ENCODE results near the gene SLC1A2. TPM values are rescaled to one million over a fixed set of nuclear protein-coding genes. Genes with fewer than 3 reads are reported as not detected.

Gene SLC1A2
- total RNA-seq, 1 experiment from 2014 or later: 0.25 TPM

DNA sequence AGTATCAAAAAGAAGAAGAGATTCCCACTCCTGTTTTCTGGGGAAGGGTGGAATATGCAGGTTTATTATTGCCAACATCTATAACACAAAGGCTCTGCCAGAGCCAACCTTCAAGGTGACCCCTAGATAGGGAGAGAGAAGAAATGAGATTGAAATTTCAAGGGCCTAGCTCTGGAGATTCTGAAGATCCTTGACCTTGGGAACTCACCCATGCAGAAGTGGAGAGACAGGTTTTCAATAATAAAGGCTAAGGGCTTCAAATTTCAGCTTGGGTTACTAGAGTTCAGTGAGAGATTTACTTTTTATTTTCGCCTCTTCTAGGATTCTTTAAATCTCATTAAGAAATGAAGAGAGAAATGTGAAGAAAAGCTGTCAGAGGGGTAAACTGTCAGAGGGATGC, 182.0 kb downstream of the SLC1A2 start (continued):
- TF ChIP-seq, protein P1, sequence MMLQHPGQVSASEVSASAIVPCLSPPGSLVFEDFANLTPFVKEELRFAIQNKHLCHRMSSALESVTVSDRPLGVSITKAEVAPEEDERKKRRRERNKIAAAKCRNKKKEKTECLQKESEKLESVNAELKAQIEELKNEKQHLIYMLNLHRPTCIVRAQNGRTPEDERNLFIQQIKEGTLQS (IDR thresholded peaks at IDR 0.05): no peak
- TF ChIP-seq, protein P2, sequence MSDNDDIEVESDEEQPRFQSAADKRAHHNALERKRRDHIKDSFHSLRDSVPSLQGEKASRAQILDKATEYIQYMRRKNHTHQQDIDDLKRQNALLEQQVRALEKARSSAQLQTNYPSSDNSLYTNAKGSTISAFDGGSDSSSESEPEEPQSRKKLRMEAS (IDR thresholded peaks at IDR 0.05): no peak
- no peak for TF ChIP-seq ZNF274 (IDR thresholded peaks at IDR 0.05; ENCODE audit: low read depth, low read length)
- no peak for TF ChIP-seq ZFX (IDR thresholded peaks at IDR 0.05)
- TF ChIP-seq, protein P3, sequence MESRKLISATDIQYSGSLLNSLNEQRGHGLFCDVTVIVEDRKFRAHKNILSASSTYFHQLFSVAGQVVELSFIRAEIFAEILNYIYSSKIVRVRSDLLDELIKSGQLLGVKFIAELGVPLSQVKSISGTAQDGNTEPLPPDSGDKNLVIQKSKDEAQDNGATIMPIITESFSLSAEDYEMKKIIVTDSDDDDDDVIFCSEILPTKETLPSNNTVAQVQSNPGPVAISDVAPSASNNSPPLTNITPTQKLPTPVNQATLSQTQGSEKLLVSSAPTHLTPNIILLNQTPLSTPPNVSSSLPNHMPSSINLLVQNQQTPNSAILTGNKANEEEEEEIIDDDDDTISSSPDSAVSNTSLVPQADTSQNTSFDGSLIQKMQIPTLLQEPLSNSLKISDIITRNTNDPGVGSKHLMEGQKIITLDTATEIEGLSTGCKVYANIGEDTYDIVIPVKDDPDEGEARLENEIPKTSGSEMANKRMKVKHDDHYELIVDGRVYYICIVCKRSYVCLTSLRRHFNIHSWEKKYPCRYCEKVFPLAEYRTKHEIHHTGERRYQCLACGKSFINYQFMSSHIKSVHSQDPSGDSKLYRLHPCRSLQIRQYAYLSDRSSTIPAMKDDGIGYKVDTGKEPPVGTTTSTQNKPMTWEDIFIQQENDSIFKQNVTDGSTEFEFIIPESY (IDR thresholded peaks at IDR 0.05; ENCODE audit: extremely low read depth, insufficient replicate concordance, low read length): no peak
- TF ChIP-seq ELF1 (IDR thresholded peaks at IDR 0.05; ENCODE audit: borderline replicate concordance, low read depth): no peak

GRCh38 chr11:35236667-35237003, 182.7 kb downstream of the SLC1A2 start:
- no peak overlapping the region for H2AFZ ChIP-seq (ENCODE audit: low read depth, low read length, poor library complexity, severe bottlenecking)
- H3K4me2 ChIP-seq (ENCODE audit: low read length): peak overlapping the region; percentile 38; the same call in 1 of the 2 replicates
- H3K4me1 ChIP-seq (ENCODE audit: control insufficient read depth in 1 of 2, insufficient read depth in 2 of 2, low read length in 2 of 2): peaks cover 26 to 39% of the 10 kb centered on the region in 2 experiments
- H3K79me2 ChIP-seq (ENCODE audit: insufficient read depth, low read length): no peaks in the 10 kb centered on the region
- no peak overlapping the region for H3K4me3 ChIP-seq (replicated peaks in 1 of 2; ENCODE audit: low read depth in 1 of 2, low read length in 2 of 2)
- H3K27ac ChIP-seq (ENCODE audit: low read depth, low read length): no peak overlapping the region
- no peaks in the 10 kb centered on the region for H3K9me3 ChIP-seq (ENCODE audit: control insufficient read depth in 1 of 2, insufficient read depth in 1 of 2, low read depth in 1 of 2, low read length in 2 of 2)
- intact Hi-C loops (cut with micrococcal nuclease): loop anchor here (5.0 kb wide), 2 partner anchors 99 to 156 kb away; partner anchors contain the start of gene CD44
- H3K36me3 ChIP-seq (ENCODE audit: control insufficient read depth in 1 of 2, insufficient read depth in 2 of 2, low read length in 2 of 2): no peaks in the 10 kb centered on the region
- RAD21 ChIA-PET (ENCODE audit: low non-redundant PET in 1 of 2, low total read pairs in 2 of 2, uncharacterized antibody in 2 of 2, unreplicated experiment in 2 of 2): interaction anchor here in 1 of 2 experiments (1.2 kb wide), 1 partner anchor 154 kb away, joined by 4 read pairs; no protein-coding TSS in a partner anchor
- CTCF ChIA-PET: interaction anchor here (0.7 to 1.5 kb wide), 4 partner anchors 70 to 310 kb away, joined by 3 to 7 read pairs (median 3); no protein-coding TSS in a partner anchor
- BruUV-seq (replicated peaks): no TSS peak
- H3K9ac ChIP-seq (ENCODE audit: low read length): no peak overlapping the region
- DNase-seq (ENCODE audit: low read depth, low spot score) (no peak), ATAC-seq (no peak)
- no peaks in the 10 kb centered on the region for H4K20me1 ChIP-seq (ENCODE audit: insufficient read depth)
- no peaks in the 10 kb centered on the region for H3K9me2 ChIP-seq (ENCODE audit: insufficient read depth)
- no peaks in the 10 kb centered on the region for H3K27me3 ChIP-seq (ENCODE audit: insufficient read depth, low read length)
- POLR2A ChIA-PET: interaction anchor here (1.3 kb wide), 1 partner anchor 9 kb away, joined by 3 read pairs; no protein-coding TSS in a partner anchor
- TF ChIP-seq FOSL1 (IDR thresholded peaks at IDR 0.05; ENCODE audit: low read depth) (no peak; the same call in 1 of the 2 replicates), SP1 (IDR thresholded peaks at IDR 0.05; ENCODE audit: low read depth) (0 out of 2 replicates have a peak, but pooled peaks have one; percentile 17), CEBPB (IDR thresholded peaks at IDR 0.05; ENCODE audit: low read depth) (no peak), JUND (IDR thresholded peaks at IDR 0.05) (0 out of 2 replicates have a peak, but pooled peaks have one; percentile 16), EZH2 (IDR thresholded peaks at IDR 0.05) (no peak), EZH2phosphoT487 (IDR thresholded peaks at IDR 0.05; ENCODE audit: borderline replicate concordance) (no peak), POLR2AphosphoS5 (IDR thresholded peaks at IDR 0.05; ENCODE audit: low read depth, low read length) (no peak), RAD21 (IDR thresholded peaks at IDR 0.05; ENCODE audit: low read depth) (no peak), EGR1 (IDR thresholded peaks at IDR 0.05; ENCODE audit: low read depth) (no peak), SRF (IDR thresholded peaks at IDR 0.05; ENCODE audit: low read depth) (no peak), TCF7L2 (IDR thresholded peaks at IDR 0.05; ENCODE audit: borderline replicate concordance, extremely low read depth, insufficient read depth, insufficient read length) (no peak), SIN3A (IDR thresholded peaks at IDR 0.05; ENCODE audit: low read depth) (no peak)
- TF ChIP-seq, protein P3 (IDR thresholded peaks at IDR 0.05; ENCODE audit: extremely low read depth, insufficient replicate concordance, low read length): no peak
- TF ChIP-seq, protein P1 (IDR thresholded peaks at IDR 0.05): no peak

All from HCT116 (cell line).